ENCODE data around the gene AKR7A2.
"Not testable (repeated sequence)": the region's sequence is repeated elsewhere in the genome, so short reads cannot be mapped to it uniquely, and the experiment has no call there.

The AKR7A2 gene

DNA sequence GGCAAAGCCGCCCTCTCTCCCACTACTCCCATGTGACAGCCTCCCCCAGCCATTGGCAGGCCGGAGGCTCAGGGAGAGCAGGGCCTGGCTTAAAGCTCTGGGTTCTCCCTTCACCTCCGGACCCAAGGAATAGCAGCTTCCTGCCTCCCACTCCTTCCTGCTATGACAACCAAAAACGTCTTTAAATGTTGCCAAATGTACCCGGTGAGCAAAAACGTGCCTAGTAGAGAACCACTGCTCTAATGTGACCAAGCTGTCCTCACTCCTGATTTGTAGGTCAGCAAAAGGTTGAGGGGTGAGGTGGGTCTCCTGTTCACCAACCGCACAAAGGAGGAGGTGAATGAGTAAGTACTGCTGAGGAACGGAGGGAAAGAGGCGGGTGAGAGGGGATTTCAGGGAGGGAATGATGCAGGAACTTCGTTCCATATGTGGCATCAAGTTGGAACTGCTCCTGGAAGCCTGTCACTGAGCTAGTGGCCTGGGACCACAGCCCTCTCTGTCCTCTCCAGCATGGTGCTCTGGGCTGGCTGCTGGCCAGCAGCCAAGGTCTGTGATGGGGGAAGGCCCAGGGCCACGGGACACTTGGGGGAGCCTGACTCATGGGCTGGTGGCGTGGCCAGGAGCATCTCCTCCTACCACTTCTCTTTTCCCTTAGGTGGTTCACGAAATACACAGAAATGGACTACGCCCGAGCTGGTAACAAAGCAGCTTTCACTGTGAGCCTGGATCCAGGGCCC, 54.6 kb downstream of the AKR7A2 start:
- no peak for DNase-seq

DNA sequence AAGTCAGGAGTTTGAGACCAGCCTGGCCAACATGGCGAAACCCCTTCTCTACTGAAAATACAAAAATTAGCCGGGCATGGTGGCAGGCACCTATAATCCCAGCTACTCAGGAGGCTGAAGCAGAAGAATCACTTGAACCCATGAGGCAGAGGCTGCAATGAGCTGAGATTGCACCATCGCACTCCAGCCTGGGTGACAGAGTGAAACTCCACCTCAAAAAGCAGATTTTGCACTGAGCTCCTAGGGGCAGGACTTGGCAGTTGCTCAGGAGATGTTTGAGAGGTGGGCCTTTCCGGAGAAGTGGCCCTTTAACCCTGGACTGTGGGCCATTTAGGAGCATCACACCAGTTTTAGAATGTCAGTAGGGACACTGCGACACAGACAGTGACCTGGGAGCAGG, 55.6 kb downstream of the AKR7A2 start:
- not testable (repeated sequence) for DNase-seq

DNA sequence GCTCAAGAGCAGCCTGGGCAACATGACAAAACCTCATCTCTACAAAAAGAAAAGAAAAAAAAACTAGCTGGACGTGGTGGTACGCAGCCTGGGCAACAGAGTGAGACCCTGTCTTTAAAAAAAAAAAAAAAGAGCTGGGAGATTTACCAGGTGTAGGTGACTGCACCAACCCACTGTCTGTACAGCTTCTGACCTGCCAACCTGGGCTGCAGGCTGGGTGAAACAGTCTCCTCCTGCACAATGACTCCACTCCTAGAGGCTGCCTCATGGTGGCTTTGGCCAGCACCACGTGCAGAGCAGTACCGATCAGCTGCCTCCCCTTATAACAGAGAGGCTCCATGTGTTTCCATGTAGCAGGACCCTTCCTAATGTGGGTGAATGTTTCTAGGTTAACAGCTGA, 56.7 kb downstream of the AKR7A2 start:
- no peak for DNase-seq

DNA sequence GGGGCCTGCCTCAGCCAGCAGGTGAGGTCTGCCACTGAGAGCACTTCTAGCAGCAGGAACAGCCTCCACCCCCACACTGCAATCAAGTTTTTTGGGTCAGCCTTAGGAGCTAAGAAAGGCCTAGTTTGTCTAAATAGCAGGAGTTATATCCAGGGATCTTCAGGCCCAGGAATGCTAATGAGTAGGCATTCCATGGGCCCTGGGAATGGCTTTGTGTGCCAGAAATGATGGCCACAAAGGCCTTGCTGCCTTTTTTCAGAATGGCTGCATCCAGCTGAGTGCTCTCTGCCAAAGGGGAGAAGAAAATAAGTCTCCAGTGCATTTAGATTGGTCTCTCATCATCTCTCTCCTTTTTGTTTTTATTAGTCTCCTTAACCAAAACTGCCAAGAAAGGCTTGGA, 57.5 kb downstream of the AKR7A2 start:
- no peak for DNase-seq

Measured in SIG-M5 (cell line).